Lower lobe of right lung (tissue), 2 donors: ENCODE data around the gene GALNT12. TPM values are rescaled to one million over a fixed set of nuclear protein-coding genes. Genes with fewer than 3 reads are reported as not detected.

Experiments used
- ATAC-seq, 2 donors: fragments of 200-7000 bp; cut with Tn5 transposase; one replicate each; pipeline ENCODE4 v1.9.1; 2020 to 2022; ENCODE audit warnings: mild to moderate bottlenecking in 2 of 2, moderate library complexity in 2 of 2
- DNase-seq: peaks from one replicate; pipeline ENCODE4 v3.0.0-alpha.2; 2020
- H3K27ac ChIP-seq: fragments of 200-600 bp; one replicate; pipeline ENCODE4 v1.8.0; 2022
- H3K27me3 ChIP-seq: fragments of 200-600 bp; one replicate; pipeline ENCODE4 v1.8.0; 2022; ENCODE audit warnings: low read depth
- H3K36me3 ChIP-seq: fragments of 200-600 bp; one replicate; pipeline ENCODE4 v1.8.0; 2022; ENCODE audit warnings: mild to moderate bottlenecking
- H3K4me1 ChIP-seq: fragments of 200-600 bp; one replicate; pipeline ENCODE4 v1.8.0; 2022
- H3K4me3 ChIP-seq: fragments of 200-600 bp; one replicate; pipeline ENCODE4 v1.8.0; 2022; ENCODE audit warnings: mild to moderate bottlenecking
- H3K9me3 ChIP-seq: fragments of 200-600 bp; one replicate; pipeline ENCODE4 v1.8.0; 2022
- CTCF ChIP-seq: fragments of 200-600 bp; IDR thresholded peaks from one replicate; pipeline ENCODE4 v1.8.0; 2022; ENCODE audit warnings: antibody characterized with exemption, mild to moderate bottlenecking
- intact Hi-C: fragments of 100-400 bp; cut with DNase I; formaldehyde crosslinking; loops from one replicate; pipeline ENCODE4 v1.11.0; 2022
- total RNA-seq: library from RNA; stranded (reverse); fragmentation: NEBNext Ultra II Directional; extraction: Animal tissue kit (Norgen Biotek cat#: 25700); gene quantifications from one replicate; pipeline ENCODE4 v1.2.1, GENCODE V29; 2021
- donor health status: DM: no; HTN: yes; CAD: no; lungs with severe emphysema.

Gene GALNT12
- total RNA-seq, 1 donor from 2014 or later, result 23.2 TPM

GRCh38 chr9:98867429-98868168 is 60.1 kb downstream of the GALNT12 start:
- intact Hi-C loops, result loop anchor here (10.0 kb wide), 1 partner anchor 127 kb away; no protein-coding TSS in a partner anchor
- peak overlapping the region; percentile 31 for H3K27ac ChIP-seq
- H3K4me3 ChIP-seq, result no peak overlapping the region
- H3K36me3 ChIP-seq, result no peaks in the 10 kb centered on the region
- no peak for TF ChIP-seq CTCF
- peak; percentile 82 to 86 for ATAC-seq
- H3K27me3 ChIP-seq, result no peaks in the 10 kb centered on the region
- peaks cover 17% of the 10 kb centered on the region for H3K4me1 ChIP-seq
- no peaks in the 10 kb centered on the region for H3K9me3 ChIP-seq
- DNase-seq, result peak; percentile 53

- Histone ChIP-seq H3K4me1 (peaks cover 17% of the 10 kb centered on the region), H3K27me3 (no peaks in the 10 kb centered on the region), H3K36me3 (no peaks in the 10 kb centered on the region), H3K9me3 (no peaks in the 10 kb centered on the region), H3K4me3 (no peak overlapping the region), H3K27ac (no peak overlapping the region)
- no peak for ATAC-seq
- DNase-seq, result no peak
- intact Hi-C loops, result loop anchor here (10.0 kb wide), 1 partner anchor 126 kb away; no protein-coding TSS in a partner anchor
- no peak for TF ChIP-seq CTCF
Observed at GRCh38 chr9:98869078-98869745, 61.7 kb downstream of the GALNT12 start.

DNA sequence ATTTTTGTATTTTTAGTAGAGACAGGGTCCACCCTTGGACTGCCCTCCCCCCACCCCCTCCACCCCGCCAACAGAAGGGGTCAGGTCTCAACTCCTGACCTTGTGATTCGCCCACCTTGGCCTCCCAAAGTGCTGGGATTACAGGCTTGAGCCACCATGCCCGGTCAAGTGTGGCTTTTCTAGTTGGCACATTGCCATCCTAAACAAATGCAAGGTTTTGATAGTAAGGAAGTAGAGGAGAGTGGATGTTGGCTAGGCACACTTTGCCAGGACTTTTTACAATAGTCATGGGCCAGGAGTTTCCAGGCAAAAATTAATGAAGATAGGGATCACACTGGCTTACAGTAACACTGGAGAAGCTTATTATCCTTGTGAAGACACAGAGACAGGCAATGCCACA is 62.4 kb downstream of the GALNT12 start:
- peaks cover 17% of the 10 kb centered on the region for H3K4me1 ChIP-seq
- intact Hi-C loops, result loop anchor here (10.0 kb wide), 1 partner anchor 125 kb away; no protein-coding TSS in a partner anchor
- no peak for ATAC-seq

DNA sequence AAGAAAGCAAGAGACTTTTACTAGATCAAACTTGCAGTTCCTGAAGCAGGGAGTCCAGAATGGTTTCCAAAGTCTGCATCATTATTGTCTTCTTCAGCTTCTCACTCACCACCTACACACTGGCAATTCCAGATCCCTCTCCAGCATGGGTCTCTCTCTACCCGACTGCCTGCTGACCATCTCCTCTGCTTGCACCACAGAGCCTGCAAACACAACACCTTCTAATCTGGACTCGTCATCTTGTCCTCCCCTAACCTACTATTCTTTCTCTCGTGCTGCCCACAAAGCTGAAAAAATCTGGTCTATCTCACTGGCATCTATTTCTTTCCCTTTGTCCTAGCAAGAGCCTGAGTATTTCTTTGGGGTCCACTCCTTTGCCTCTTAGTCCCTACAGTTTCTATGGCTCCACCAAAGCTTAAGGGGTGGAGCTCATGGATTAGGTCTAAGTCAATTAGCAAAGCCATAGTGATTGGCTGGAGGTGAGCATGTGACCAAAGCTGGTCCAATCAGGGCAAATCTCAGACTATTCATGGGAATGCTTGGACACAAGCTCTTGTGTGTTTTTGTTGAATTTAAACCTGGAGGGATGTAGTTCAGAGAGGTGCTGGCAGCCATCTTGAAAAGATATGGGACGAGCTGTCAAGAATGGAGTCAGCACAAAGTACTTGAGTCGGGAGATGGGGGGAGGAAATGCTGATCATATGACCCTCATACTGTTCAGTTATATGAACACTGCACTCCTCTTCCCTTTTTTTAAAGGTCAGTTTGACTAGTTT is 63.5 kb downstream of the GALNT12 start:
- DNase-seq, result no peak
- TF ChIP-seq CTCF, result no peak
- Histone ChIP-seq H3K4me1 (peaks cover 17% of the 10 kb centered on the region), H3K9me3 (no peaks in the 10 kb centered on the region), H3K27me3 (no peaks in the 10 kb centered on the region), H3K27ac (no peak overlapping the region), H3K4me3 (no peak overlapping the region), H3K36me3 (no peaks in the 10 kb centered on the region)
- intact Hi-C loops, result no loop called here
- no peak for ATAC-seq

More for the DNA sequence above, 62.4 kb downstream of the GALNT12 start:
- DNase-seq, result no peak
- no peak overlapping the region for H3K27ac ChIP-seq
- H3K9me3 ChIP-seq, result no peaks in the 10 kb centered on the region
- no peaks in the 10 kb centered on the region for H3K36me3 ChIP-seq
- no peak overlapping the region for H3K4me3 ChIP-seq
- TF ChIP-seq CTCF, result no peak
- H3K27me3 ChIP-seq, result no peaks in the 10 kb centered on the region

GRCh38 chr9:98871558-98872065 is 64.1 kb downstream of the GALNT12 start:
- TF ChIP-seq CTCF, result no peak
- H3K4me1 ChIP-seq, result peaks cover 17% of the 10 kb centered on the region
- no peaks in the 10 kb centered on the region for H3K27me3 ChIP-seq
- DNase-seq, result no peak
- no peak for ATAC-seq
- no peak overlapping the region for H3K4me3 ChIP-seq
- intact Hi-C loops, result no loop called here
- no peak overlapping the region for H3K27ac ChIP-seq
- no peaks in the 10 kb centered on the region for H3K9me3 ChIP-seq
- H3K36me3 ChIP-seq, result no peaks in the 10 kb centered on the region
